SU-DHL-6 (cell line): Measurements from ENCODE around the gene RGS13.

Experiments used
- H2AFZ ChIP-seq: fragments of 200-600 bp; sonication (generic); 2 replicates; pipeline ENCODE4 v1.6.1; 2014; ENCODE audit warnings: low read depth, mild to moderate bottlenecking, moderate library complexity, mixed read lengths, antibody characterized with exemption, low read length; ENCODE audit not compliant: severe bottlenecking
- H3F3A ChIP-seq: fragments of 200-600 bp; shearing (Covaris generic); 2 replicates; pipeline ENCODE4 v1.6.0; 2016; ENCODE audit warnings: antibody characterized with exemption, mild to moderate bottlenecking; ENCODE audit not compliant: insufficient read depth
- H3K27ac ChIP-seq: fragments of 200-600 bp; sonication (generic); 2 replicates; pipeline ENCODE4 v1.5.1; 2016; ENCODE audit warnings: low read depth, mild to moderate bottlenecking, low read length, moderate library complexity, mixed read lengths
- H3K27me3 ChIP-seq: fragments of 200-600 bp; sonication (generic), shearing (Covaris generic); 2 replicates; pipeline ENCODE4 v1.6.0; 2014; ENCODE audit warnings: mild to moderate bottlenecking, low read length
- H3K36me3 ChIP-seq: fragments of 200-600 bp; sonication (generic); 2 replicates; pipeline ENCODE4 v1.6.1; 2014; ENCODE audit warnings: mild to moderate bottlenecking, low read length, mixed read lengths
- H3K4me2 ChIP-seq: fragments of 300-600, 200-600 bp; shearing (Covaris generic), sonication (generic); 2 replicates; pipeline ENCODE4 v1.6.0; 2014; ENCODE audit warnings: low read length, low read depth, mild to moderate bottlenecking; ENCODE audit not compliant: poor library complexity, severe bottlenecking
- H3K4me3 ChIP-seq: fragments of 200-600 bp; sonication (generic); 2 replicates; pipeline ENCODE4 v1.5.1; 2014; ENCODE audit warnings: antibody characterized with exemption, low read length, mild to moderate bottlenecking, mixed read lengths; ENCODE audit not compliant: insufficient read depth, poor library complexity, severe bottlenecking
- H3K79me2 ChIP-seq: fragments of 200-600 bp; sonication (generic); 2 replicates; pipeline ENCODE4 v1.6.1; 2014; ENCODE audit warnings: mild to moderate bottlenecking, low read length, moderate library complexity; ENCODE audit not compliant: insufficient read depth
- H3K9ac ChIP-seq: fragments of 200-600 bp; sonication (generic); 2 replicates; pipeline ENCODE4 v1.7.0; 2014; ENCODE audit warnings: mild to moderate bottlenecking, low read length
- H3K9me2 ChIP-seq: fragments of 200-600 bp; sonication (generic); replicated peaks from 2 replicates; pipeline ENCODE4 v1.6.1; 2014; ENCODE audit warnings: low read length; ENCODE audit not compliant: insufficient read depth
- H3K9me3 ChIP-seq: fragments of 200-600 bp; sonication (generic); 2 replicates; pipeline ENCODE4 v1.6.1; 2014; ENCODE audit warnings: low read length, mixed read lengths; ENCODE audit not compliant: insufficient read depth
- H4K20me1 ChIP-seq: fragments of 200-600 bp; sonication (generic); 2 replicates; pipeline ENCODE4 v1.6.1; 2014; ENCODE audit warnings: low read depth, mild to moderate bottlenecking, antibody characterized with exemption, low read length, moderate library complexity, mixed read lengths
- CTCF ChIP-seq: fragments of 200-600 bp; sonication (generic); IDR thresholded peaks from one replicate; pipeline ENCODE4 v1.5.1; 2017; ENCODE audit warnings: antibody characterized with exemption, mild to moderate bottlenecking, low read length, moderate library complexity; ENCODE audit not compliant: insufficient read depth, poor library complexity, severe bottlenecking
- EZH2phosphoT487 ChIP-seq: fragments of 200-600 bp; sonication (generic), shearing (Covaris generic); conservative IDR thresholded peaks from 2 replicates; pipeline ENCODE4 v1.6.1; 2018; ENCODE audit warnings: mild to moderate bottlenecking, antibody characterized with exemption, low read length, moderate library complexity, mixed read lengths

RGS13 gene

GRCh38 chr1:192610112-192610889 is 25.6 kb upstream of the RGS13 start:
- Histone ChIP-seq H2AFZ (no peak overlapping the region), H3K79me2 (peaks cover 26% of the 10 kb centered on the region; the same call in 1 of the 2 replicates), H3K27ac (peak overlapping the region; percentile 96), H3K4me2 (peak overlapping the region; percentile 81), H3F3A (peaks cover 77% of the 10 kb centered on the region), H3K9me3 (no peaks in the 10 kb centered on the region), H4K20me1 (no peaks in the 10 kb centered on the region), H3K36me3 (no peaks in the 10 kb centered on the region), H3K9ac (peak overlapping the region; percentile 57), H3K9me2 (no peaks in the 10 kb centered on the region), H3K27me3 (no peaks in the 10 kb centered on the region), H3K4me3 (peak overlapping the region; percentile 52)
- TF ChIP-seq EZH2phosphoT487: no peak
- peak; percentile 50 for TF ChIP-seq CTCF

GRCh38 chr1:192615055-192615454 is 20.9 kb upstream of the RGS13 start:
- Histone ChIP-seq H4K20me1 (no peaks in the 10 kb centered on the region), H3K9me3 (no peaks in the 10 kb centered on the region), H3K79me2 (peaks cover 40% of the 10 kb centered on the region; the same call in 1 of the 2 replicates), H3K9me2 (no peaks in the 10 kb centered on the region), H3K4me2 (peak overlapping the region; percentile 90), H2AFZ (no peak overlapping the region), H3K4me3 (peak overlapping the region; percentile 27), H3K9ac (peak overlapping the region; percentile 48), H3K36me3 (no peaks in the 10 kb centered on the region), H3K27me3 (no peaks in the 10 kb centered on the region), H3F3A (peaks cover 55% of the 10 kb centered on the region), H3K27ac (peak overlapping the region; percentile 92)
- TF ChIP-seq CTCF (no peak), EZH2phosphoT487 (no peak)

- Histone ChIP-seq H3K9me2 (no peaks in the 10 kb centered on the region), H3F3A (peaks cover 13% of the 10 kb centered on the region), H3K9ac (no peak overlapping the region), H3K27me3 (no peaks in the 10 kb centered on the region), H3K4me2 (no peak overlapping the region), H3K4me3 (no peak overlapping the region), H2AFZ (no peak overlapping the region), H3K9me3 (no peaks in the 10 kb centered on the region), H3K36me3 (no peaks in the 10 kb centered on the region), H4K20me1 (no peaks in the 10 kb centered on the region), H3K79me2 (peaks cover 19% of the 10 kb centered on the region; the same call in 1 of the 2 replicates), H3K27ac (no peak overlapping the region)
- no peak for TF ChIP-seq EZH2phosphoT487
- TF ChIP-seq CTCF: no peak
Measured at GRCh38 chr1:192620071-192620635, 15.8 kb upstream of the RGS13 start.
